Measurements from ENCODE around the gene WDR3.

Gene WDR3

GRCh38 chr1:117964290-117965038, 34.9 kb downstream of the WDR3 start:
- TF ChIP-seq, protein P1, sequence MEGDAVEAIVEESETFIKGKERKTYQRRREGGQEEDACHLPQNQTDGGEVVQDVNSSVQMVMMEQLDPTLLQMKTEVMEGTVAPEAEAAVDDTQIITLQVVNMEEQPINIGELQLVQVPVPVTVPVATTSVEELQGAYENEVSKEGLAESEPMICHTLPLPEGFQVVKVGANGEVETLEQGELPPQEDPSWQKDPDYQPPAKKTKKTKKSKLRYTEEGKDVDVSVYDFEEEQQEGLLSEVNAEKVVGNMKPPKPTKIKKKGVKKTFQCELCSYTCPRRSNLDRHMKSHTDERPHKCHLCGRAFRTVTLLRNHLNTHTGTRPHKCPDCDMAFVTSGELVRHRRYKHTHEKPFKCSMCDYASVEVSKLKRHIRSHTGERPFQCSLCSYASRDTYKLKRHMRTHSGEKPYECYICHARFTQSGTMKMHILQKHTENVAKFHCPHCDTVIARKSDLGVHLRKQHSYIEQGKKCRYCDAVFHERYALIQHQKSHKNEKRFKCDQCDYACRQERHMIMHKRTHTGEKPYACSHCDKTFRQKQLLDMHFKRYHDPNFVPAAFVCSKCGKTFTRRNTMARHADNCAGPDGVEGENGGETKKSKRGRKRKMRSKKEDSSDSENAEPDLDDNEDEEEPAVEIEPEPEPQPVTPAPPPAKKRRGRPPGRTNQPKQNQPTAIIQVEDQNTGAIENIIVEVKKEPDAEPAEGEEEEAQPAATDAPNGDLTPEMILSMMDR (IDR thresholded peaks at IDR 0.05; ENCODE audit: extremely low read depth, insufficient read depth, missing control alignments): no peak
- in situ Hi-C loops (cut with MboI; ENCODE audit: low pct_unique_long_range_greater_than_20kb, low sequenced_read_pairs, unreplicated experiment): no loop called here
- DNase-seq (ENCODE audit: low spot score): no peak

DNA sequence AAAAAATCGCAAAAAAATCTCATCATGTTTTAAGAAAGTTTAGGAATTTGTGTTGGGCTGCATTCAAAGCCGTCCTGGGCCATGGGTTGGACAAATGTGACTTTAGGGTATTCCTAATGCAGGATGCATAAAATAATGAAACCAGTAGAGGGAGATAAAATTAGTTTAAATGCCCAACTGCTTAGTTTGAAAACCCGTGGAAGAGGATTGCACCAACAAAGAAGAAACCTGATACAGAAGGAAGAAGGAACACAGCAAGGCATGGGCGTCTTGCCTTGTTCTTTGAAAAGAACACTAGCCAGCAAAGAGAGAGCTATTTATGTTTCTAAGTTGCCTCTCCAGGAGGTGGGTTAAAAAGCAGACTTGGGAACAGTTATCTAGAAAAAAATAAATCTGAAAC, 37.9 kb downstream of the WDR3 start:
- DNase-seq (ENCODE audit: low spot score): no peak
- in situ Hi-C loops (cut with MboI; ENCODE audit: low pct_unique_long_range_greater_than_20kb, low sequenced_read_pairs, unreplicated experiment): no loop called here
- TF ChIP-seq, protein P1 (IDR thresholded peaks at IDR 0.05; ENCODE audit: extremely low read depth, insufficient read depth, missing control alignments): no peak

- in situ Hi-C loops (cut with MboI; ENCODE audit: low pct_unique_long_range_greater_than_20kb, low sequenced_read_pairs, unreplicated experiment): no loop called here
- no peak for DNase-seq (ENCODE audit: low spot score)
- TF ChIP-seq, protein P1 (IDR thresholded peaks at IDR 0.05; ENCODE audit: extremely low read depth, insufficient read depth, missing control alignments): no peak
Observed at GRCh38 chr1:117967881-117968280, 38.3 kb downstream of the WDR3 start.

- in situ Hi-C loops (cut with MboI; ENCODE audit: low pct_unique_long_range_greater_than_20kb, low sequenced_read_pairs, unreplicated experiment): no loop called here
- no peak for DNase-seq (ENCODE audit: low spot score)
- TF ChIP-seq, protein P1 (IDR thresholded peaks at IDR 0.05; ENCODE audit: extremely low read depth, insufficient read depth, missing control alignments): no peak
Observed at GRCh38 chr1:117970252-117970651, 40.7 kb downstream of the WDR3 start.

DNA sequence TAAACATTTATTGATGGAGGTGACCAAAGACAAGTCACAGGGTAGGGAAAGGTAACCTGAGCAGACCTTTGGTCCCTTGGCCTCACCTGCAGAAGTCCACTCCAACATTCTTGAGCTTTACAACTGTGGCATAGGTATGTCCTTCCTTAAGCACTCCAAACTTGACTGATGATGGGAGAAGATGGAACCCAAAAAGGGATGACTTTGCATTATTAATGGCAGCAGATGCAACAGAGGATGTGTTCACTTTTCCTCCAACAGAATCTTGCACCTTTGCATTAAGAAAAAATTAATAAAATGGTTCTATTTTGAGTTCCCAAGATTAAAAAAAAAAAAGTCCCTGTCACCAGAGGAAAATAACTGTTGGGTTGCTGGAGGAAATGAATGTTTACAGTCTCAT, 42.2 kb downstream of the WDR3 start:
- DNase-seq (ENCODE audit: low spot score): no peak
- TF ChIP-seq, protein P1 (IDR thresholded peaks at IDR 0.05; ENCODE audit: extremely low read depth, insufficient read depth, missing control alignments): no peak
- in situ Hi-C loops (cut with MboI; ENCODE audit: low pct_unique_long_range_greater_than_20kb, low sequenced_read_pairs, unreplicated experiment): no loop called here

- in situ Hi-C loops (cut with MboI; ENCODE audit: low pct_unique_long_range_greater_than_20kb, low sequenced_read_pairs, unreplicated experiment): no loop called here
- TF ChIP-seq, protein P1 (IDR thresholded peaks at IDR 0.05; ENCODE audit: extremely low read depth, insufficient read depth, missing control alignments): no peak
- no peak for DNase-seq (ENCODE audit: low spot score)
Observed at GRCh38 chr1:117976381-117976780, 46.8 kb downstream of the WDR3 start.

All from GM13977 (cell line).